ENCODE results near the gene TRIM62.

DNA sequence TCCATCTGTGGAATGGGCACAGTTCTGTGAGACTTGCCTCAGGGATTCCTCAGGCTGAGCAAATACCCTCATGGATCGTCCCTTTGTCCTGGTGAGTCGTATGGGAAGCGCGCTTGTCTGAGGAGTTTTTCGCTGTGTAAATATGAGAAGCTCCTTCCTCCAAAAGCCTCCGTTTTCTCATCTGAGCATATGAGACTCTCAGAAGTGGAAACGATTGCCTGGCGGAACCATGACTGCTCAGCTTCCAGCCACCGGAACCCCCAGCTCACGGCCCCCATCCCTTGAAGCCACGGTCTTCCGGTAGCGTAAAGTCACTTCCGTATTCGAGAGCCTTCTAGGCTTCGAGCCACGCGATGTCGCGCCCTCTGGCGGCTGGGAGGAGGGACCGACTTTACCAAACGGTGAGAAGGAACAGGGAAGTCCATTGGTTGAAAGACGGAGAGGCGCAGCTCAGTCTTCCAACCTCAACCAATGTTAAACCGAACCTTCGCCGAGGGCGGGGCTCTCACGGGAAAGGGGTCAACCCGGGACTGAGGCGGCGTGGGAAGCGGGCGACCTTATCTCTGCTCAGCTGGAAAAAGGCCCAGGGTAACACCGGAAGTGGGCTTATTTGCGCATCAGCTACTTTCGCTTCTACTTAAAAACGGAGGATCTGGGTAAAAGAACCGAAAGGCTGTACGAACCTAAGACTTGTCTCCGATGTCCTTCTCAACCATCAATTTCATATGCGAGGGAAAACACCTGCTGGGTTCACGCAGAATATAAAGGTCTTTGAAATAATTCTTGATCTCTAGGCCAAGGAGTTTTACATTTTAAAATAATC lies 54.6 kb downstream of the TRIM62 start:
- TF ChIP-seq, protein P1, sequence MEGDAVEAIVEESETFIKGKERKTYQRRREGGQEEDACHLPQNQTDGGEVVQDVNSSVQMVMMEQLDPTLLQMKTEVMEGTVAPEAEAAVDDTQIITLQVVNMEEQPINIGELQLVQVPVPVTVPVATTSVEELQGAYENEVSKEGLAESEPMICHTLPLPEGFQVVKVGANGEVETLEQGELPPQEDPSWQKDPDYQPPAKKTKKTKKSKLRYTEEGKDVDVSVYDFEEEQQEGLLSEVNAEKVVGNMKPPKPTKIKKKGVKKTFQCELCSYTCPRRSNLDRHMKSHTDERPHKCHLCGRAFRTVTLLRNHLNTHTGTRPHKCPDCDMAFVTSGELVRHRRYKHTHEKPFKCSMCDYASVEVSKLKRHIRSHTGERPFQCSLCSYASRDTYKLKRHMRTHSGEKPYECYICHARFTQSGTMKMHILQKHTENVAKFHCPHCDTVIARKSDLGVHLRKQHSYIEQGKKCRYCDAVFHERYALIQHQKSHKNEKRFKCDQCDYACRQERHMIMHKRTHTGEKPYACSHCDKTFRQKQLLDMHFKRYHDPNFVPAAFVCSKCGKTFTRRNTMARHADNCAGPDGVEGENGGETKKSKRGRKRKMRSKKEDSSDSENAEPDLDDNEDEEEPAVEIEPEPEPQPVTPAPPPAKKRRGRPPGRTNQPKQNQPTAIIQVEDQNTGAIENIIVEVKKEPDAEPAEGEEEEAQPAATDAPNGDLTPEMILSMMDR (optimal IDR thresholded peaks at IDR 0.05 in 1 of 3, IDR thresholded peaks at IDR 0.05 in 1 of 3, conservative IDR thresholded peaks at IDR 0.05 in 1 of 3; ENCODE audit: extremely low read depth in 1 of 3, insufficient read depth in 2 of 3, low read length in 3 of 3), result peak; percentile 94 to 99 (median 95)
- TF ChIP-seq EZH2 (IDR thresholded peaks at IDR 0.05; ENCODE audit: low read length), result no peak
